ENCODE data around the gene SNHG17.
"Not testable (repeated sequence)": the region's sequence is repeated elsewhere in the genome, so short reads cannot be mapped to it uniquely, and the experiment has no call there.

Gene SNHG17

DNA sequence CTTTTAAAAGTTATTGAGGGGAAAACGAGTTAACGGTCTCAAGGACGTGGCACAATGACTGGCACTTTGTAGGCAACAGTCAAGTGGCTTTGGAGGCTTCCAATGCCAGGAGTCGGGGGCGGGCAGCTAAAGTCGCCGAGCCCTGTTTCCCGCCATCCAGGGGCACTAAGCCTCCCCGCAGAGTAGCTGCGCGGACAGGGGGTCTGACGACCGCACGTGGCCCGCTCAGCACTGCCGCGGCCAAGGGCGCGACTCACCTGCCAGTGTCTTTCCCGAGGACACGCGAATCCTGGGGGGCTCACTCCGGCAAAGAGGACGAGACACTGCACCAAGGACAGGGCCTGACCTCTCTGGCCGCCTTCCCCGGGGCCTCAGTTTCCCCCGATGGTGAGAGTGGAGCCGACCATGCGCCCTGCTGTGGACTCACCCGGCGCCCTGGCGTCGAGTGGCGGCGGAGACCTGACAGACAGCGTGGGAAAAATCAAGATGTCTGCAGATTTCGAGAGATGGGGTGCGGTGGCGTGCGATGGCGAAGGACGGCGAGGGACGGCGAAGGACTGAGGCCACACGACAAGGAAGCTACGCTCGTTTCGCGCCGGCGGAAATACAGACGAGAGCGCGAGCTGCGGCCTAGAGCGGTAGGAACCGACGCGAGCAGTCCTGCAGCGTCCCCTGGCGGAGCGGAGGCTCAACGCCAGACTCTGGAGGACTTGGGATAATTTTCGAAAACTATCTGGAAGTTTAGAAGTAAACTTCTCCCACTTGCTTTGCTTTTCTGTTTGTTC is at the start of gene SNHG17:
TSS of gene SNHG17 (minus strand) at position 559 of the 785 bp plus-strand sequence.
- peak; percentile 82 to 85 (median 83) for DNase-seq

DNA sequence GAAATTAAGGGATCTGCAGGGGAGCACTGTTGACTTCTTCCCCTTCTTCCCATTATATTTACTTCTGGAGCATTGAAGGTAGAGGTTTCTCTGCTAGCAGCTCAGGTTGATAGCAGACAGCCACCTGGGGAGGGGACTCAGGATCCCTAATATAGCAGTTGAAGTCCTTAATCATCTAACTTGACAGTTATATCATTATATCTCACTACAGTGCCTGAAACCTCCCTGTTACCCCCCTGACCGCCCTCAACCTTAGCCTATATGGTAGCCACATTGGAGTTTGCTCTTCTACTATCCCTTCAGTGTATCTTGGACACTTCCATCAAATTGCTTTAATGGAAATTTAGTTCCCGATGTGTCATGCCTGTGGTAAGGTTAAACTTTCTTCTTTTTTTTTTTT is 44.5 kb upstream of the SNHG17 start:
- DNase-seq: no peak

DNA sequence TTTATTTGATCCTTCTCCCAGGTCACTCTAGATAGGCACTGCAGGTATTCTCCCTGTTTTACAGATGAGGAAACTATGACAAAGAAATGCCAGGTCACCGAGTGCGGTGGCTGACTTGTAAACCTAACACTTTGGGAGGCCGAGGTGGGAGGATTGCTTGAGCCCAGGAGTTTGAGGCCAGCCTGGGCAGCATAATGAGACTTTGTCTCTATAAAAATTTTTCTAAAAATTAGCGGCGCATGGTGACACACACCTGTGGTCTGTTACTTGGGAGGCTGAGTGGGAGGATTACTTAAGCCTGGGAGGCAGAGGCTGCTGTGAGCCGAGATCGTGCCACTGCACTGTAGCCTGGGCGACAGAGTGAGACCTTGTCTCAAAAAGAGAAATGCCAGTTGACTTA is 42.6 kb upstream of the SNHG17 start:
- DNase-seq: no peak

DNA sequence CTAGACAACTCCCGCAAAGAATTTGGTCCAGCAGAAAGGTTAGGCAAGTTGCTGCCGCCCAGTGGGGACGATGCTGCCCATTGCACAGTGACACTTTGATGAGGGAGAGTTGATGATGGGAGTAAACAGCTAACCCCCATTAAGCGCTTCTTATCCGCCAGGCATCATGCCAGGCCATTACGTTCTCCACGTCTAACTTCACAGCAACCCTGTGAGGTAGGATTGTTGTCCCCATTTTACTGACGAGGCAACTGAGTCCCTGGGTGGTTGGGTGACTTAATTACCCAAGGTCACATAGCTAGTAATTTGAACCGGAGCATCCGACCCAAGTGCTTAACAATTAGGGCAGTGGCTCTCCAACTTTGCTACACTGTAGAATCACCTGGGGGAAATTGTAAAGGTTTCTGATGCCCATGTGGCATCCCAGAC is 38.3 kb upstream of the SNHG17 start:
- DNase-seq: no peak

DNA sequence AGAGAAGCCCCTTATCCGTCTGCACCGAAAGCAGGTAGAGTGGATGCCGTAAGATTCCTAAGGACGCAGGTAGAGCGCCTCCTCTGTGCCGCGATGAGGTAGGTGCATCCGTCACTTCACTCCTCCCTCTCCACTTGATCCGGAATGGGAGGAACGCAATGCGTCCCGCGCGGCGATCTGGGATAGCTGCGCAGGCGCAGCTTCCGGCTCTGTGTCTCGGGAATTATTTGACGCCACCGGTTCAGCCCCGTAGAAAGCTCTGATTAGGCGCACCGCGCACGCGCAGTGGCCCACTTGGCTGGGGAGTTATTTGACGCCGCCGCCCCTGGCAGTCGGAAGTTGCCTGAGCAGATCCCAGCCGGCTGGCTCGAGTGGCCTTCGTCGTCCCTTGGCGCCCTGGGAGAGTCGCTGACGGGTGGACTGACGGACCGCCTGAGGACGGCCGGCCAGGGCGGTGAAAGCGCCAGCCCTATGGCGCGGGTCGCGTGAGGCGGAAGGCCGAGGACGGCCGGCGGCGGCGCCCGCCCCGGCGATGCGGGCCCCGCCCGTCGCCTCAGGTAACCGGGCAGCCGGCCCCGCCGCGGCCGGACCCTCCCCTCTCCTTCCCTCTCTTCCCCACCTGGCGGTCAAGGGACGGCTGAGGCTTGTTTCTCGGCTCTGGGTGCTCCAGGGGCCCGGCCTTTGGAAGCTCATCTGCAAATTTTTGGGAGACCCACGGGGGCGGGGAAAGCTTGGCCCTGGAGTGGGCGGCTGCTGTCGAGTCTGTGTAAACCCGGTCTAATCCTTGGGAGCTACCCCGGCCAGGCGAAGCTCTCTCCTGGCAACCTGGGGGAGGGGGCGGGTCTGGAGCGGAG is 37.6 kb upstream of the SNHG17 start, which contains the start of gene RALGAPB:
TSS of gene RALGAPB (plus strand) at position 331 of the 854 bp plus-strand sequence. CDS start 15,590 bp downstream, outside the sequence.
- DNase-seq: peak; percentile 94 to 97 (median 96)

DNA sequence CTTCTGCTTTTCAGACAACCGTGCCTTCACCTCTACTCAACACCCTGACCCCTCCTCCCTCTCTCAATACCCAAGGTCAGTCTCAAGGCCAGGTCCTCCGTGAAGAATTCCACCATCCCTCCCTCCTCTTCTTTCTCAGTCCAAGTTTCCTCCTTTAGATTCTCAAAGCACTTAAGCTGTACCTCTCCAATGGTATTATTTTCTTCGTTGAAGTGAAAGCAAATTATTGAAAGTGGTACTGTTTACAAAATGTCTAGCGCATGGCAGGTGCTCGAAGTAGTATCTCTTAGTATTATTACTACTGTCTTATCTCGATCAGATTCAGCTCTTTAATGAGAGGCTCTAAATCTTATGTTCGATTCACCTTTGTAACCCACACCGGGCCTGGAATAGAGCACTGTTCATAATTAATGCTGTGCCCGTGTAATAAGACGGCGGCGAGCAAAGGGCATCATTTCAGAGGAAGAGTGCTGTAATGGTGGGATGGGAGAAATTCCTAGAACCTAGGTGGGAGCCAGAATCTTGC is 36.9 kb upstream of the SNHG17 start:
- DNase-seq: no peak

DNA sequence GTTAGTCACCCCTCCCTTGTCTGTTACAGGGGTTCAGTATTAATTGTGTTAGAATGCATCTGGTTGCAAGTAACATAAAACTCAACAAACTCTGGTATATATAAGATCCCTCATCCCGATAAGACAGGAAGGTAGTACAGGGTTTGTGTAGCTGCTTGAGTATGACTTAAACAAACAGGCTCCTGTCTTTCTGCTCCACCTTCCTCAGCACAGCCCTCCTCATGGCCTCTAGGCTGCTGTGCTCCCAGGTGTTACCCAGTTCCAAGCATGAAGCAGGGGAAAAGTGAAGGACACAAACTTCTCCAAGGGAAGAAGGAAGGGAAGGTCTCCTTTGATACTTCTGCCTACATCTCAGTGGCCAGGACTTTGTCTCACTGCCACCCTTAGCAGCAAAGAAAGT is 36.1 kb upstream of the SNHG17 start:
- DNase-seq: no peak

DNA sequence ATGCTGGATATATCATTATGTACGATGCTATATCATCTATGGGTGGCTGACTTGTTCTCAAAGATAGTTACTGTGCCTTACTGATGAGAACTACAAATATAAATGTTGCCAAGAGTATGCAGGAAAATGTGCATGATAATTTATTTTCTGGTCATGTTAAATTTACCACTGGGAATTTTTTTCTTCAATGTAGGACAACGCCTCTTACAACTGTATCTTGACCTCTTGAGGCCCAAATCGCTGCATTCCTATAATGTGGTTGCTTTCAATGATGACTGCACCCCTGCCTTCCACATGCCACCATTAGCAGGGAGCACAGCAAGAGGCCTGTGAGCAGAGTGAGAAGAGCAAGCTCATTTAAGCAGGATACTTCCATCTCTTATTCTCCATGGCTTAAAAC is 31.9 kb upstream of the SNHG17 start:
- no peak for DNase-seq

DNA sequence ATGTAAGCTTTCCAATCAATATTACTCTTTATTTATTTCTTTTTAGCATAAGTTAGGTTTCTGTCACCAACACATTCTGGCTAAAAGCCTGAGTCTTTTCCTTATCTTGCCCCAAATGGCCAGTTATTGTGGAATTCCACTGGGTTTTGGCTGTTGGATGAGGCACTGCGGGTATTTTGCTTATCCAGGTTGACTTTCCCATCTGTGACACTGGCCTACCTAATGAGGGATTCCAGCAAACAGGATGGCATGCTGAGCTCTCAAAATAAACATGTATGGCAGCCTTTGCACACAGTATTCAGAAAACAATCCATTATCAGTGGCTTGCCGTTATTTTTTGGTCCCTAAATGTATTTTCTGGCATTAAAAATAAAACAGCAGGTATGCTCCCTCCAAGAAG is 31.0 kb upstream of the SNHG17 start:
- DNase-seq: no peak

DNA sequence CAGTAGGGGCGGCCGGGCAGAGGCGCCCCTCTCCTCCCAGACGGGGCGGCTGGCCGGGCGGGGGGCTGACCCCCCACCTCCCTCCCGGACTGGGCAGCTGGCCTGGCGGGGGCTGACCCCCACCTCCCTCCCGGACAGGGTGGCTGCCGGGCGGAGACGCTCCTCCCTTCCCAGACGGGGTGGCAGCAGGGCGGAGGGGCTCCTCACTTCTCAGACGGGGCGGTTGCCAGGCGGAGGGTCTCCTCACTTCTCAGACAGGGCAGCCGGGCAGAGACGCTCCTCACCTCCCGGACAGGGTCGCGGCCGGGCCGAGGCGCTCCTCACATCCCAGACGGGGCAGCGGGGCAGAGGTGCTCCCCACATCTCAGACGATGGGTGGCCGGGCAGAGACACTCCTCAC is 26.4 kb upstream of the SNHG17 start:
- DNase-seq: not testable (repeated sequence)

DNA sequence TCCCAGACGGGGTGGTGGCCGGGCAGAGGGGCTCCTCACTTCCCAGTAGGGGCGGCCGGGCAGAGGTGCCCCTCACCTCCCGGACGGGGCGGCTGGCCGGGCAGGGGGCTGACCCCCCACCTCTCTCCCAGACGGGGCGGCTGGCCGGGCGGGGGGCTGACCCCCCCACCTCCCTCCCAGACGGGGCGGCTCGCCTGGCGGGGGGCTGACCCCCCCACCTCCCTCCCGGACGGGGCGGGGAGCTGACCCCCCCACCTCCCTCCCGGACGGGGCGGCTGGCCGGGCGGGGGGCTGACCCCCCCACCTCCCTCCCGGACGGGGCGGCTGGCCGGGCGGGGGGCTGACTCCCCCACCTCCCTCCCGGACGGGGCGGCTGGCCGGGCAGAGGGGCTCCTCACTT is 26.0 kb upstream of the SNHG17 start:
- not testable (repeated sequence) for DNase-seq

DNA sequence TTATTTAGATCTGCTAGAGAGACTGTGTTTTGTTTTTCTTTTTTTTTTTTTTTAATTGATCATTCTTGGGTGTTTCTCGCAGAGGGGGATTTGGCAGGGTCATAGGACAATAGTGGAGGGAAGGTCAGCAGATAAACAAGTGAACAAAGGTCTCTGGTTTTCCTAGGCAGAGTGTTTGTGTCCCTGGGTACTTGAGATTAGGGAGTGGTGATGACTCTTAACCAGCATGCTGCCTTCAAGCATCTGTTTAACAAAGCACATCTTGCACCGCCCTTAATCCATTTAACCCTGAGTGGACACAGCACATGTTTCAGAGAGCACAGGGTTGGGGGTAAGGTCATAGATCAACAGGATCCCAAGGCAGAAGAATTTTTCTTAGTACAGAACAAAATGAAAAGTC is 25.5 kb upstream of the SNHG17 start:
- not testable (repeated sequence) for DNase-seq

DNA sequence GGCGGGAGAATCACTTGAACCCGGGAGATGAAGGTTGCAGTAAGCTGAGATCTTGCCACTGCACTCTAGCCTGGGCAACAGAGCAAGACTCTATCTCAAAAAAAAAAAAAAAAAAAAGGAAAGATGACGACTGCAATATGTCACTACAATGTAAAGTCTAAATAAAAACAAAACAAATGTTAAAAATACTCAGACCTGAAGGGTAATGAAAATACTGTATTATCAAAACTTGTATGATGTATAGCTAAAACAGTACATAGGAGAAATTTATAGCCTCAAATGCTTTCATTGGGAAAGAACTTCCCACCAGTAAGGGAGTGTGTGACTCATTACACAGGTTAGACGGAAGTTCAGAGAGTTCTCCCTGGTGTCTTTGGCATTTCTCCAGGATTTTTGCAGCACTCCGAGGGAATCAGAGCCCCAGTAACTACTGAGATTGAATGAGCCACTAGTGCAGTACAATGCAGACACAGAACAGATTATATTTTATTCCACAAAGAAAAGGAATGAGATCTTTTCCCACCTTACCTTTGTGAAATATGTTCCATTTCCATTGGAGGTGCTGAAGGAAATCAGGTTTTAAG is 25.0 kb upstream of the SNHG17 start:
- DNase-seq: no peak

DNA sequence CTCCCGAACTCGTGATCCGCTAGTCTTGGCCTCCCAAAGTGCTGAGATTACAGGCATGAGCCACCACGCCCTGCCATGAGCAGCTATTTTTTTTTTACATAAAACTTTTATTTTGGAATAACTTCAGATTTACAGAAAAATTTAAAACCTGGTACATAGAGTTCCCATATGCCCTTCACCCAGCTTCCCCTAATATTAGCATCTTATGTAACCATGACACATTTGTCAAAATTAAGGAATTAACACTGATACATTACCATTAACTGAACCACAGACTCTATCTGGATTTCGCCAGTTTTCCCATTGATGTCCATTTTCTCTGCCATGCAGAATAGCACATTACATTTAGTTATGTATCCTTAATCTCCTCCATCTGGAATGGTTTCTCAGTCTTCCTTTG is 23.2 kb upstream of the SNHG17 start:
- DNase-seq: no peak

DNA sequence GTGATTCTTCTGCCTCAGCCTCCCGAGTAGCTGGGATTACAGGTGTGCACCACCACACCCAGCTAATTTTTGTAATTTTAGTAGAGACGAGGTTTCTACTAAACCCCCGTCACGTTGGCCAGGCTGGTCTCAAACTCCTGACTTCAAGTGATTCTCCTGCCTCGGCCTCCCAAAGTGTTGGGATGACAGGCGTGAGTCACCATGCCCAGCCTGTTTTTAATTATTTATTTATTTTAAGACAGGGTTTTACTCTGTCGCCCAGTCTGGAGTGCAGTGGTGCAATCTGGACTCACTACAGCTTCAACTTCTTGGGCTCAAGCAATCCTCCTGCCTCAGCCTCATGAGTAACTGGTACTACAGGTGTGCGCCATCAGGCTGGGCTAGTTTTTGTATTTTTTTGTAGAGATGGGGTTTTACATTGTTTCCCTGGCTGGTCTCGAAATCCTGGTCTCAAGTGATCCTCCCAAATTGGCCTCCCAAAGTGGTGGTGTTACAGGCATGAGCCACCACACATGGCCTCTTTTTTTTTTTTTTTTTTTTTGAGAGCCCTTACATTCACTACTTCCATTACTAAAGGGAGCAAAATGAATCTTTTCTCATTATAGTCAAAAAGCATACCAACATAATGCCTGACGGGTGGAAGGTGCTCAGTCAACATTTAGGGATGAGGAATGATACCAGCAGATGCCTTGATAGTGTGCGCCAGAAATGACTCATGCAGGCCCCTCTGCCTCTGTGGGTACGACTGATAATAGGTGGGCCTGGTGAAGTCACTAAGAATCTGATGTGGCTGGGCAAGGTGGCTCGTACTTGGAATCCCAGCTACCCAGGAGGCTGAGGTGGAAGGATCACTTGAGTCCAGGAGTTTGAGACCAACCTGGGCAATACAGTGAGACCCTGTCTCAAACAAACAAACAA is 19.7 kb upstream of the SNHG17 start:
- DNase-seq: no peak

DNA sequence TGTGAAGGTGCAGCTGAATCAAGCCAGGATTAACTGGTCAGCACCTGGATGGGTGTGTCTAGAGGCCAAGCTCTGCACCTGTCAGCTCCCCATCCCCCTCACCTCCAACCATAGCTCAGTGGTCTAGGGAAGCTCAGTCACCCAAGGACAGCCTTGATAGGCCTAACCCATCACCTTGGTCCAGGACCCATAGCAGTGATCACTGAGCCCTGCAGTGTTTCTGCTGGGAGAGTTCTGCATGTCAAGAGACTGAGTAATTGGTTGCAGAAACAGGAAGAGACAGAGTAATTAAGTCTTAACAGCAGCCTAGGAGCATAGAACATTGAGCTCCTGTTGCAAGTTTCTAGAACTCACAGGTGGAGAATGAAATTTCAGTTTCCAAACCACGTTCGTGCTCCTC is 18.8 kb upstream of the SNHG17 start:
- no peak for DNase-seq

DNA sequence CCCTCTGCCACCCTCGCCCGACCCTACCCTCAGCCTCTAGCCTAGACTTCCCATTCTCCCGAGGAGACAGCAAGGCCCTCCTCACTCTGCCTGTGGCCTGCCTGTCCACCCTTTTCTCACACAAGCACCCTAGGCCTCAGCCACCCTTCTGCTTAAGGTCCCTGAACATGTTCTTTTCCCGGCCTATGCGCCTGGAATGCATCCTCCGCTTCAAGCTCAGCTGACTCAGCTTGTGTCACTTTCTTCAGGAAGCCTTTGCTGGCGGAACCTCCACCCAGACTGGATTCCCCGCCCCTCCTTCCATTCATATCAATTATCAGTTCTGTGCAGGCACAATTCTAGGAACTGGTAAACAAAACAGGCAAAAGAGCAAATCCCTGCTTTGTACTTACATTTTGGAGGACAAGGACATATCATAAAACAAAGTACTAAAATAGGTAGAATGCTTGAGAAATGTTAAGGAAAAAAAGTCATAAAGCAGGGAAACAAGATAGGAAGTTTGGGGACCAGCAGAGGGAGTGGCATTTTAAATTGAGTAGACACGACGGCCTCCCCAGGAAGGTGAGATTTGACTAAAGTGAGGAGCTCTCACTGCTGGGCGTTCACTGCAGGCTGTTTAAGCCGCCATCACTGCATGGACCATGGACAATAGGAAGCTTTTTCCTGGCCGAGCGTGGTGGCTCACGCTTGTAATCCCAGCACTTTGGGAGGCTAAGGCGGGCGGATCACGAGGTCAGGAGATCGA is 17.9 kb upstream of the SNHG17 start:
- DNase-seq: no peak

DNA sequence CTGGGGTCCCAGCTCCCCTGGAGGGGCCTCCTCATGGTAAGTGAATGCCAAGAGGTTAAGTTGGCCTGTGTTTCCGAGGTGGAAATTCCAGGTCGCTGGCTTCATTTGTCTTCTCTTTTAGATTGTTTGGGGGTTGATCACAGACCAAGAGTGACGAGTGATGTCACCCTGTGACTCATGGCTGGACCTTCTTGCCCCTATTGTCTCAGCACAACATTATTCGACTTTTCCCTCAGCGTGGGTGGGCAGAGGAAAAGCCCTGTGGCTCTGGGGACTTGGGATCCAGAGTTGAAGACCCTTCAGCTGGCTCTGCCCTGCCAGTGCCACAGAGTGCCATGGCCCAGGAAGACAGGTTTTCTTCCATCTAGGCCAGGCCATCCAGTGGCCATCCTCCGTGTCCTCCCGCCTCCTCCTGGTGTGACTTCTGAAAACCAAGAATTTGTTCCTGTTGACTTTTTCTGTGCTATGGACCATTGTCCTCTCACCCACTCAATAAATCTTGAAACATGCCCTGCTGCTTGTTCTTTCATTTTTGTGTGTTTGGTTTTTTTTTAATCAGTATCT is 15.4 kb upstream of the SNHG17 start:
- no peak for DNase-seq

DNA sequence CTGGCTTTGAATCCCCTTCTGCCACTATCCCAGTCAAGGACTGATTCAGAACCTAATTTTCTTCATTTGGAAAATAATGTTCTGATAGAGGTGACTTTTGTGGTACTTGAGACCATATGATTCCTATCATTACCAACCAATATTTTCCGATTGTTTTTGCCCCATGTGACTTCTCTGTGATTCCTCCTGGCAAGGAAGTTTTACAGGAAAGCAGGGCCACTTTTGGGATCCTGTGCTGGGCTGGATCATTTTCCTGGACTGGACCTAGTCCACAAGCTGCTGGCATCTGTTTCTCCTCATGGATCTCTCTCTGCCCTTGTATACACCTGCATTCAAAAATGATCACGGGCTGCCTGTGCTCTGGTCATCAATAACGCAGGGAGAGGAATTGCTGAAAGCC is 13.9 kb upstream of the SNHG17 start:
- DNase-seq: no peak

DNA sequence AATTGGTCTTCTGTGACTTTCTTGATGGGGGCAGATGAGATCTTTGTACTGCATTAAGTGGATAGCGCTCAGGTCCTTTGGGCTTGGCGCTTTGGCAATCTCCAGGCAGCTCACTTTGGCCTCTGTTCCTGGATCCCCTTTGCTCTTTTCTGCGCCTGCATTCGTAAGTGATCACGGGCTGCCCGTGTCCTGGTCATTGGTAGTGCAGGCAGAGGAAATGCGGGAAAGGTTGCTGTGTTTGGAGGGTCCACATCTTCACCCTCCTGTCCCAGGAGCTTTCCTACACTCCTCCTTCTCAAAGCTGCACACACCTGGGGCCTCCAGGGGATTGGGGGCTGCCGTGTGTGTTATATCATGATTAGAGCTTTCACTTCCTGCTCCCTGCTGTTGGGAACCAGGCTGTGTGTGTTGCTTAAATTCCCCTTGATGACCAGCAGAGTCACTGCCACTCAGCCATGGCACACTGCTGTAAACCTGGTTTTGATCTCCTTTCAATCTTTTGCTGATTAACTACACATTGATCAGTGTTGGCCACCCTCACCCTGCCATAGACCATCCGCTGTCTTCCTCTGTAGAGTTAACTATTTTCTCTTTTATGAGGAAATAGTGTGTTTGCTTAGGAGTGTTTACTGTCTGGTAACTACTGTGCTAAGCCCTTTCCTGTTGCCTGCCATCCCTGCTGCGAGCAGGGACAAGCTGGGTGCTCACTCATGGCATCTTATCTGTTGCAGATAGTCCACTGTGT is 13.0 kb upstream of the SNHG17 start:
- DNase-seq: no peak
